Fibroblast of skin of back (primary cell): ENCODE results near the gene KAT2A. TPM values are rescaled to one million over a fixed set of nuclear protein-coding genes. Genes with fewer than 3 reads are reported as not detected.
A peak's percentile ranks its signal among the peaks of the same experiment; 100 is the strongest.
"Not testable (repeated sequence)": the region's sequence is repeated elsewhere in the genome, so short reads cannot be mapped to it uniquely, and the experiment has no call there.

Source experiments
- DNase-seq: peaks from one replicate; pipeline ENCODE4 v3.0.0-alpha.2; 2013
- polyA plus RNA-seq, 2 experiments: library from polyadenylated mRNA; unstranded; fragments of 120-200 nt; gene quantifications; one replicate each; pipeline ENCODE4 v1.2.1, GENCODE V29; 2013; ENCODE audit not compliant: insufficient read length in 2 of 2

The KAT2A gene
- 22.6 TPM for polyA plus RNA-seq (2013, experiment 1 of 2; ENCODE audit: insufficient read length)
- 21.5 TPM for polyA plus RNA-seq (2013, experiment 2 of 2; ENCODE audit: insufficient read length)

DNA sequence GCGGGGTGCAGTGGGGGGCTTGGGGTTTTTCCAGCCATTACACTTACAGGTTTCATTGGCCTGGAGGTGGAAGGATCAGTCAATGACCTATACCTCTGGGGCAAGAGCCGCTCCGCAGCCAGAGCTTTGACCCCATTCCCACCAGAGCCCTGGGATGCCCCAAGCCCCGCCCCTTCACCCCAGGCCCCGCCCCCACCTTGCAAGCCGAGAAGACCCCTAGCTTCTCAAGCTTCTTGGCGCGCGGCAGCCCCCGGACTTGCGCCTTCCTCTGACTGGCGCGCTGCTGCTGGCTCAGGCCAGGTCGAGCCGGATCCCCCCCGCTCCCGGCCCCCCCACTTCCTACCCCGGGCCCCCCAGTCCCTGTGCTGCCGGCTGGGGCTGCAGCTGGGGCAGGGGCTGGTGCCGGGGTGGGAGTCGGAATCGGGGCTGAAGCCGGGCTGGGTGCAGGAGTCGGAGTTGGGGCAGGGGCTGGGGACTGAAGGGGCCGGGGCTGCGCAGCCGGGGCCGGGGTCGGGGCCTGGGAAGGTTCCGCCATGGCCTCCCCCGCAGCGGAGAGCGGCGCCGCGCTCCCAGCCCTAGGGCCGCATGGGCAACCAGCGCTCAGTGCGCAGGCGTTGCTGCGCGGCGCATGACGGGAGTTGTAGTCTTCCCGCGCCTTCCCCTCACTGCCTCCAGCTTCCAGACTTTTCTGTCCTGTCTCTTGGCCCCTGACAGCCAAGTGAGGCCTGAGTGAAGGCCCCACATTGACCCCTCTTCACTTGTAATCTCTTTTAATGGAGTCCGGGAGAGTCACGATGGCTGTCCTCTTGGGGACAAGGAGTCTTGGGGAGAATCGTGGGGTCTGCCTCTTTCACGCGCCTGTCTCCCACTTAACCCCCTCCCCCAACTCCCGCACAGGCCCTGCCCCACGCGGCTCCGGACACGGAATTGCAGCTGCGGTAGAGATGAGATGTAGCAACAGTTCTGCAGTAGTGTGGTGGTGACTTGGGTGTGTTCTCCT lies at the start of gene KAT2A:
Gene KAT2A, minus strand, starts transcription at position 598 of the 1,000 bp plus-strand sequence. Its CDS starts 63 bp downstream, at position 535.
- DNase-seq = peak; percentile 83

DNA sequence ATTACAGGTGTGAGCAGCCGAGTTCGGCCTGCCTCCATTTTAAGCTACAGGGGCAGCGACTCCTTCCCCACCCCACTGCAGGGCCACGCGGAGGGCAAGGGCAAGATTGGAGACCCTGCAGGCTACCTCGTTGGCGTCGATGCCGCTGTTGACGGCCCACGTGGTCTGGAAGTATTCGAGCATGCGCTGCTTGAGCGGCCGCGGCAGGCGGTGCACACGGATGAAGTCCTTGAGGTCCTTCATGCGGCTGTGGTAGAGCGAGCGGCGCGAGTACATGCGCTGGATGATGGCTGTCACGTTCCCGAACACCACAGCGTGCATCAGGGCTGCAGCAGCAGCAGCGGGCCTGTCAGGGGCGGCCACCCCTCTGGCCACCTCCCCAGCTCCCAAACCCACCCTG lies 48.2 kb upstream of the KAT2A start:
- DNase-seq = no peak

DNA sequence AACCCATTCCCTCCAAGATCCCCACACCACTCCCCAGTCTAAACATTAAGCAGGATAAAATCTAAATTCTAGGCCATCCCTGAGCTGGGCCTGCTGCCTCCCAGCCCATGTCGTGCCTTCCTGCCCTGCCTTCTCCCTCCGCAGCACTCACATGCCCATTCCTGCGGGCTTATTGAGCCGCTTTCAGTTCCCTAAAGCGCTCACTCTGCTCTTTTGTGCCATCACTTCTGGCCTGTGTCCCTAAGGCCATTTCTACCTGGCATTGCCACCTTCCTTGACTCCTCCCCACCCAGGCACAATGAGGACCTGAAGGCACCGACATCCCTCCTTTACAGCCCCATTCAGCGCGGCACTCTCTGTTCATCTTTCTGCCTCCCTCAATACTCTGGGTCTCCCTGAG lies 46.6 kb upstream of the KAT2A start:
- DNase-seq = no peak

DNA sequence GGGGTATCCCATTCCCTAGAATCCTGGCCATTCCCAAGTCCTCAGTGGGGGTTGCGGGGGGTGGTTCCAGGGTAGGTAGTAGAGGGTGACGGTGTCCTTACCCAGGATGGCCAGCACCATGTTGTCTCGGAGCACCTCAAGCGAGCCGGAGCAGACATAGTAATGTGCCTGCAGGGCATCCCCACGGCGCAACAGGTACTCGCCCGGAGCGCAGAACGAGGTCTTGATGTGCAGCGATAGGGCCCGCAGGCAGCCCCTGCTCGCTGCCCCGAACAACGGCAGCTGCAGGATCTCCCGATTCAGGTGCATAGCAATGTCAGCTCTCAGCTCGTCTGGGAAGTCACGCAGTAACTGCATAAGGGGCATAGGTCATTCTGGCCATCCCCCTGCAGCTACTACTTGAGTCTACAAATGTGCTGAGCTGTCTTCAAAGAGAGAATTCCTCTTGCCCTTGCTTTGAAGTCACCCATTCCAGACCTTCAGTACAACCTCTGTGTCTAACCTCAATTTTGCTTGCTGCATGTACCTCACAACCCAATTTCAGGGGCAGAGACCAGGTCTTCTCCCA lies 45.1 kb upstream of the KAT2A start:
- DNase-seq = no peak

DNA sequence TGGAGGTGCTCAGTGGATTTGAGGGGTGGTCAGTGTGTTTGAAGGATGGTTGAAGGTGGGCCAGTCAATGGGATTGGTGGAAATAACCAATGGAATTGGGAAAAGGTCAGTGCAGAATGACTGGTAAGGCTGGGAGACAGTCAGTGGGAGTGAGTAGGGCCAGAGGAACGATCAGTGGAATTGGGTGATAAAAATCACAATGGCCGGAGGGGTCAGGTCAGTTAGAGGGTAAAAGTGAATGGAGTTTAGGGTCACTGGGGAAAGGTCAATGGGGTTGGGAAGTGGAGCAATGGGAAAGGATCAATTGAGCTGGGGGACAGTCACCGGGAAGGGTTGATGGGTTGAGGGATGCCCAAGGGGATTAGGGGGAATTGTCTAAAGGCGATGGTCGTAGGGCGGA lies 44.6 kb upstream of the KAT2A start:
- DNase-seq = no peak

DNA sequence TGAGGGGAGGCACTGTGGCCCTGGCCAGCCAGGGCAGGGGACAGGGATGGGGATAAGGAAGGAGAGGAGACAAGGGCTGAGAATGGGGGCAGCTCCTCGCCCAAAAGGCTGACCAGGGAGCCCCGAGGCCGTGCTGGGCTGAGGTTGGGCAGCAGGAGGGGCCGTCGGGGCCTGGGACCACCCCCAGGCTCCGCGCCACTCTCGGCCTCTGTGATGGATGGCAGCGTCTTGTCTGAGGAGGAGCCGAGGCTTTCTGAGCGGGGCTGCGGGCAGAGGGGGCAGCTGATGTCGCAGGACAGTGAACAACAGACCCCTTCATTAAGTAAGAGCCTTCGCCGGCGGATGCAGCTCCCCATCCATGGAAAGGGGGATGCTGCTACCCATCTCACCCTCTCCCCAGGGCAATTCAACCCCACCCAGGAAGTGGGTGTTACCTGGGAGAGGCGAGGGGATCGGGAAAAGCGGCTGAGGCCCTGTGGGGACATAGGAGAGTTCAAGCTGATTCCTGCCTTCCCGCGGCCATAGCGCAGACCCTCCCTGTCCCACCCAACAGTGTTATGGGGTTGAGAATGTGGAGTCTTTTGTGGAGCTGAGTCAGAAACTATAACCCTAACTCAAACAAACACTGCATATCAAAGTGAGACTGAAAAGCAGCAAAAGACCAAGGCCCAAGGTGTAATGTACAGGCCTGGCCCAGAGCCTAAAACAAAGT lies 42.7 kb upstream of the KAT2A start:
- DNase-seq = no peak

DNA sequence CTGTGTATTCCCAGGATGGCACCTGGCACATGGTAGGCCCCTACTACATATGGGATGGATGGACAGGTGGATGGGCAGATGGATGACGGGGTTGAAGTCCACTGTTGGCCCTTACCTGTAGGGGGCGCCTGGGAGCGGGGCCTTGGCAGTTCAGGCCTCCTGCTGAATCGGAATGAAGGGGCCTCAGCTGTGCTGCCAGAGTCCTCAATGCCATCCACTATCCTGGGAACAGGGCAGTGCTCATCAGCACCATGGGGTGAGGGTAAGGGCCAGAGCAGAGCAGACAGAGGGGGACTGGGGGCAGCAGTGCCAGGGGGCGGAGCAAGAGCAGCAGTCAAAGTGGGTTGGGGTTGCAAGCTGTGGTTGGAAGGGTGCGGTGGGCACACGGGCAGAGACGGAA lies 41.9 kb upstream of the KAT2A start:
- no peak for DNase-seq

DNA sequence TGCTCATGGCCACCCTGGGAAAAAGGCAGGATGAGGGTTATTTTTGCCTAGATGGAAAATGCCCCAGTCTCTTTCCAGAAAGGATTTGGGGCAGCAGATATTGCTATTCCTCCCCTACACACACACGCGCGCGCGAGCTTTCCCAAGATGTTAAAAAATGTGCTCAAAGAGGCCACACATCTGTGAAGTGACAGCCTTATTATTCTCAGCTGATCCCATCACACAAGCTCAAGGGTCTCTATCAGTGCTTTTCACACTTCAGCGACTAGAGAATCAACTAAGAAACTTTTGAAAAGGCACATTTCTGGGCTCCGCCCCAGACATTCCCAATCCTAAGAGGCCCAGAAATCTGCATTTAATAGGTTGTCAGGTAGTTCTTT lies 39.4 kb upstream of the KAT2A start:
- DNase-seq = no peak

DNA sequence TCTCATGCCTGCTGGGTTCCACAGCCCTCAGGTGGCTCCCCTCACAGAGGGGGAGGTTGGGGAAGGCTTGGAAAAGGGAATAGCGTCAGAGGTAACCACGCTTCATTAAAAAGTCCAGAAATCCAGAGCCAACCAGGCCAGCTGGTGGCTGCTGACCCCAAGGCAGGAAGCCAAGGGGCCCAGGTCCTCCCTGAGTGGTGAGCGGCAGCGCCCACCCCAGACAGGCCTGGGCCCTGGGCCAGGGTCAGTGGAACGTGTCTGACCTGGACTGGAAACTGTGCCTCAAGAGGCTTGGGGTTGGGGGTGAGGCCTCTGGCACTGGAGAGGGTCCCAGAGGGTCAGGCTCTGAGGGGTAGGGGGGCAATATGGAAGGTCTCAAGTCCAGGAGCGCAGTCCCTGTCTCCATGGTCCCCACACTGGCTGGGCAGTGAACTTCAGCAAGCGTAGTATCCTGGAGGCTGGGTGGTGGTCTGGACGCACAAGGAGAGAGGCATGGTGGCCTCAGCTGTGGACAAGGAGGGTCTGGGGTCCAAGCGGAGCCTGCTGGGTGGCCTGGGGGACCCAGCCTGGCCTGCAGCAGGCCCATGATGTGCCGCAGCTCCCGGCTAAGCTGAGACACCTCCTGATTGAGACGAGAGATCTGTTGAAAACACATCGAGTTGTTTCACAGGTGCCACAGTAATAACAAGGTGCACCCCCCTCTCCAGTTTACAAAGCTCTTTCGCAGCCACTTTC lies 38.8 kb upstream of the KAT2A start:
- no peak for DNase-seq

DNA sequence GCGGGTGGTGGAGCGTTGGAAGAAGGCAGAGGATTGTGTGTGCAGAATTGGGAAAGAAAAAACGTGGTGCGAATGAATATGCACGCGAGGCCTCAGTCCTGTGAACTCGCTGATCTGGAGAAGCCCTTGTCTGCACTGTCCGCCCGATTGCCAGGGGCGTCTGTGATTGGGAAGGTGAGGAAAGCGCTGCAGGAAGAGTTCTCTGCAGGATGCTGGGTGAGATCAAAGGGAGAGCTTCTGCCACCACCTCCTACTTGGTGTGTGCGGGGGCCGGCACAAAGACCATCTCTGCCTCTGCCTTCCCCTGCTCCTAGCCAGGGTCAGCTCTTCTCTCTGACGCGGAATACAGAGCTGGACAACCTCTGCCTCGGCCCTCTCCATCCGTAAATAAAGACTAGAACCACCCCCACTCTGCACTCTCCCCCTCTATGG lies 34.5 kb upstream of the KAT2A start:
- DNase-seq = no peak

DNA sequence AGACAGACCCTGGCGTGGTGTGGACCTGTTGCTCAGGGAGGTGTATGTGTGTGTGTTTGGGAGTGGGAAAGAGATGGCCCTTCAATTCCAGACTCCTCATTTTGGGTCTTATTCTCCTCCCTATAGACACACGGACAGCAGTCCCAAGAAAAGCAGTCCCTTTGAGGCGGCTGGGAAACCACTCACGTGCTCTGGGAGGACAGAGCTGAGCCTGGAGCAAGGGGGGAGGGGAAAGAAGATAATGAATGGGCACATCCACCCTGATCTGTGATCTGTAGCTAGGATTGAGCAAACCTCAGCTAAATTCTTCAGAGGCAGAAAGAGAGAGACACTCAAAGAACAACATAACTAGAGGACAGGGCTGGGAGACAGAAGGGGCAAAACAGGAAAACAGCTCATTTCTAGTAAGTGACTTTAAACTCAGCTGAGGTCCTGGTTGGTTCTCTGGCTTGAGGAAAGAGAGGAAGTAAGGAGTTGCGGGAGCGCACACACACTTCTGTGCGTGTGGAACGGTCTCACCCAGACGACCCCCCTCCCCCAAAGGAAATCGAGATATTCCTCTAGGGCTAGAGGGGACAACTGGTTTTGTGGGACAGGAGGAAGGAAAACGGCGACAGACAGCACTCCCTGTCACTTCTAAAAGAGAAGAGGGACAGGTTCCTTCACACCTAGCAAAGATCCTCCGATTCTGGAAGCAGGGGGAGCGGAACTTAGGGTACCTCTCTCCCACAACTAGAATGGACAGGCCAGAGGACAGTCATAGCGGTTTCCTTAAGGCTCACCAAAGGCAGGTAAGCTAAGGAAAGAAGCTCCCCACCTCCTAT lies 33.0 kb upstream of the KAT2A start:
- DNase-seq = peak; percentile 35

DNA sequence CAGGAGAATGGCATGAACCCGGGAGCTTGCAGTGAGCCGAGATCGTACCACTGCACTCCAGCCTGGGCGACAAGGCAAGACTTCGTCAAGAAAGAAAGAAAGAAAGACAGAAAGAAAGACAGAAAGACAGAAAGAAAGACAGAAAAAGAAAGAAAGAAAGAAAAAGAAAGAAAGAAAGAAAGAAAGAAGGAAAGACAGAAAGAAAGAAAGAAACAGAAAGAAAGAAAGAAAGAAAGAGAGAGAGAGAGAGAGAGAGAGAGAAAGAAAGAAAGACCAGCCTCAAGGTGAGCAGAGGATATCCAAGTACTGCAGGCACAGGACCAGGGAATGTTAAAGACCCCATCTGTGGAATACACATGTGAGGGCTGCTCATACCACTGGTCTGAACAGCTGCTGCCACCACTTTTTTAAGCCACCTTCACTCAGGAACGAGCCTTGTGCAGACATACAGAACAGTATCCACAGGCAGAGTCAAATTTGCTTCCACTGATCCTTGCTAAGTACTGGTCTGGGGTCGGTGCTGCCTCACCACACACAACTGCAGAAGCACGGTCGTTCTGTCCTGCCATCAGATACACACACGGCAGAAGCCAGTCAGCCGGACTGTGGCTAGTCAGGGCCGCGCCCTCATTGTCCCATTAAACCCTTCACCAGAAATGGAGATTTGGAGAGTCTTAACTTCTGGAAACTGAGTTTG lies 25.9 kb upstream of the KAT2A start:
- no peak for DNase-seq

DNA sequence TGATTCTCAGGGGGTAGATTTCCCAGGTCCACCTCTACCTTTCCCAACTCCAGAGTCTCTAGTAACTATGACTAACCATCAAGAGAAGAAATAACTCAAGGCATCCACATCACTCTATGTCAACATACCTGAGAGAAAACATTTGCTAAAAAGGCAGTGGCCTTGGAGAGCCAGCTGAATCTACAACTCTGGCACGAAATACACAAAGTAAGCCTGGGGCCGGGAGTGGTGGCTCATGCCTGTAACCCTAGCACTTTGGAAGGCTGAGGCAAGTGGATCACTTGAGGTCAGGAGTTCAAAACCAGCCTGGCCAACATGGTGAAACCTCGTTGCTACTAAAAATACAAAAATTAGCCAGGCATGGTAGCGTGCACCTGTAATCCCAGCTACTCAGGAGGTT lies 22.0 kb upstream of the KAT2A start:
- DNase-seq = not testable (repeated sequence)

DNA sequence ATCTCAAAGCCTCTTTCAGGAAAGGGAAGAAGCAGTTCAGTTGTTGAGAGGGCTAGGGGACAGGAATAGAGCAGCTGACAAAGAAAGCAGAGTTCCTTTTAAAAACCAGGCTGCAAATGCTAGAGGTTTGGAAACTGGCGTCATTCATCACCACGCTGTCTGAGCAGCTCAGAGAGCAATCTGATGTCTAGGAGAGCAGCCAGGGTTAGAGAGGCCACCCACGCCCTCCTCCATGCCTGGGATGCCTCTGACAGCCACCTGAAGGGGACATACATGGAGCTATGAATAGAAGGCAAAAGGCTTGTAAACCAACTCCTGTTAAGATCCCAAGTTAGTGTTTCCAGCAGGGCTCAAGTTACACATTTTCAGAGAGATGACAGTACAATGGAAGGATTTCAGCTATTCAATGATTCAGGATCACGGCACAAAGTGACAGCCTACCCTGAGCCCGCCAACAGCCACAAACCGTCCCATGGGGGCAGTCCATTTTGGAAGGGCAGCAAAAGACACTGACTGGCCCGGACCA lies 21.3 kb upstream of the KAT2A start:
- DNase-seq = peak; percentile 93

DNA sequence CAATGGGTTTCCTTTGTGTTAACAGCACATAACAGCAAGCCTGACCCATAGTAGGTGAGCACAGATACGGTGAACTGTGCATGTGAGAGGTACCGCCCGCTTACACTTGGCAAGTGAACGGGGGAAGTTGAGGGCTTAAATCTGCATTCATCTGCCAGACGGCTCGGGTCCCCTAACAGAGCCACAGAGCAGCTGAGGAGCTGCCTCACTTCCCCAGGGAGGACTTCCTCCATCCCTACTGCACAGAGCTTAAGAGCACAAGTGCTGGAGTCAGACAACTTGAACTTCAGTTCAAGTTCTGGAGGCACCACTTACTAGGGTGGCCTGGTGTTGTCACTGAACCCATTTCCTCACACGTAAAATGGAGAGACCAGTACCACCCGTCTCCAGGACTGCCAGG lies 20.2 kb upstream of the KAT2A start:
- DNase-seq = no peak

DNA sequence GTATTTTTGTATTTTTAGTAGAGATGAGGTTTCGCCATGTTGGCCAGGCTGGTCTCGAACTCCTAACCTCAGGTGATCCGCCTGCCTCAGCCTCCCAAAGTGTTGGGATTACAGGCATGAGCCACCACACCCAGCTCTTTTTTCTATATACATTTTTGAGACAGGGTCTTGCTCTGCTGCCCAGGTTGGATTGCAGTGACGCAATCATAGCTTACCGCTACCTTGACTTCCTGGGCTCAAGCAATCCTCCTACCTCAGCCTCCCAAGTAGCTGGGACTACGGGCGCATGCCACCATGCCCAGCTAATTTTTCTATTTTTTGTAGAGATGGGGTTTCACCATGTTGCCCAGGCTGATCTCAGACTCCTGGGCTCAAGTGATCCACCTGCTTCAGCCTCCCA lies 19.5 kb upstream of the KAT2A start:
- DNase-seq = not testable (repeated sequence)

DNA sequence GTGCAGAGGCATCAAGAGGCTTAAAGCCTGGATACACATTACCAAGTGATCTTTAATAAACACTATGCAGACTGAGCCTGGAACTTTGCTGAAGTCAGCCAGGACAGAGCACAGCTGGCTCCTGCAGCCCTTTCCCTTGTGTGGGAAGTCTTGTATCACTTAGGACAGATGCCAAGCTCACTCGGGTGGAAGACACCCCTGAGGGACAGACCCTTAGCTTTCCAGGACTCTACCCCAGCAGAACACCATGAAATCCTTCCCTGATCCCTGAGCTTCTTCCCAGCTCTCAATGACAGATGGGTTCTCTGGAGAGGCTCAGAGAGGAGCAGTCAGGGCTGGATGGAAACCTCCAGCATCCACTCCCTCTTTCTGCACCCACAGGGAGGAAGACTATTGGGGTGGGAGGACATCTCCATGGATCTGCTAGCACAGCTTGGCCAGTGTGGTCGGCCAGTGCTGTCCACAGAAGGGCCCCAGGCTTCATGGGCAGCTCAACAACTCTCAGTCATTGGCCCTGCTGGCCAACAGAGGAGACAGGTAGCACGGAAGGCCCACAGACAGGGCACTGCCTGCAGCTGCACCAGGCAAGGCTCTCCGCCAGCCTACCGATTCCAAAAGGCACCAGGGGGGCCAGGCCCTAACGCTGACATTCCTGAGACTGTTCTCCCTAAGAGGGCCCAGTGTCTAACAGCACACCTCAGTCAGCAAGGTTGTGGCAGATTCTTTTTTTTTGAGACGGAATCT lies 17.8 kb upstream of the KAT2A start:
- no peak for DNase-seq

DNA sequence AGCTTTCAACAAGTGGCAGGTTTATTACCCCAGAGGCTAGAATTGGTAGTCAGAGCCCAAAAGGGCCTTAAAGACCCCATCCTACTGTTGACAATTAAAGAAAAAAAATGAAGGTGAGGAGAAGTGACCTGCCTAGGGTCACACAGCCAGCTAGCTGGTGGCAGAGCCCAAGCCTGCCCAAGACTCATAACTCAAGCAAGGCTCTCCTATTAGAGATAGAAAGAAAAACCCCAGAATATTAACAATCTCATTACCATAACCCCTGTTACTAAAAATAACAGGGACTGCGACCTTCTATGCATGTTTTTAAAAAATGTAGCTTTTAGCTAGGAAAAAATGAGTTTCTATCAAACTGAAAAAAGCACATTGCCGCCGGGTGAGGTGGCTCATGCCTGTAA lies 15.5 kb upstream of the KAT2A start:
- no peak for DNase-seq
